Loucy (cell line): Measurements from ENCODE around the gene PIP4P1.
A peak's percentile ranks its signal among the peaks of the same experiment; 100 is the strongest.

ENCODE experiments used
- H2AFZ ChIP-seq: fragments of 200-600 bp; sonication (generic); 2 replicates; pipeline ENCODE4 v1.6.0; 2016; ENCODE audit warnings: antibody characterized with exemption, mild to moderate bottlenecking, low read length, moderate library complexity
- H3F3A ChIP-seq: fragments of 200-600 bp; 2 replicates; pipeline ENCODE4 v1.6.0; 2016; ENCODE audit warnings: antibody characterized with exemption, low read depth, mild to moderate bottlenecking
- H3K27me3 ChIP-seq: fragments of 200-600 bp; sonication (generic); 2 replicates; pipeline ENCODE4 v1.6.1; 2014; ENCODE audit warnings: low read length, mild to moderate bottlenecking; ENCODE audit not compliant: insufficient read depth, poor library complexity, severe bottlenecking
- H3K36me3 ChIP-seq: fragments of 200-600 bp; sonication (generic); 2 replicates; pipeline ENCODE4 v1.6.1; 2016; ENCODE audit warnings: low read length; ENCODE audit not compliant: insufficient read depth
- H3K4me1 ChIP-seq: fragments of 200-600 bp; sonication (generic); 2 replicates; pipeline ENCODE4 v1.5.1; 2014; ENCODE audit warnings: low read length, mild to moderate bottlenecking; ENCODE audit not compliant: insufficient read depth, poor library complexity, severe bottlenecking
- H3K4me2 ChIP-seq: fragments of 200-600 bp; sonication (generic); 2 replicates; pipeline ENCODE4 v1.6.0; 2014; ENCODE audit warnings: antibody characterized with exemption, low read length, low read depth, mild to moderate bottlenecking; ENCODE audit not compliant: poor library complexity, severe bottlenecking
- H3K4me3 ChIP-seq: fragments of 200-600 bp; sonication (generic); 2 replicates; pipeline ENCODE4 v1.5.1; 2014; ENCODE audit warnings: low read length, mild to moderate bottlenecking, mixed read lengths; ENCODE audit not compliant: poor library complexity, severe bottlenecking
- H3K79me2 ChIP-seq: fragments of 200-600 bp; sonication (generic); 2 replicates; pipeline ENCODE4 v1.6.1; 2014; ENCODE audit warnings: low read length; ENCODE audit not compliant: insufficient read depth
- H3K9ac ChIP-seq: fragments of 200-600 bp; sonication (generic); 2 replicates; pipeline ENCODE4 v1.6.0; 2014; ENCODE audit warnings: mild to moderate bottlenecking, low read depth, low read length, moderate library complexity; ENCODE audit not compliant: poor library complexity, severe bottlenecking
- H3K9me2 ChIP-seq: fragments of 200-600 bp; sonication (generic); replicated peaks from 2 replicates; pipeline ENCODE4 v1.6.1; 2016; ENCODE audit warnings: low read depth, low read length, mixed read lengths
- H3K9me3 ChIP-seq: fragments of 200-600 bp; sonication (generic); 2 replicates; pipeline ENCODE4 v1.6.1; 2014; ENCODE audit warnings: mild to moderate bottlenecking, antibody characterized with exemption, low read length, low read depth; ENCODE audit not compliant: insufficient read depth
- H4K20me1 ChIP-seq: fragments of 200-600 bp; sonication (generic); 2 replicates; pipeline ENCODE4 v1.6.0; 2014; ENCODE audit warnings: antibody characterized with exemption, low read length, mild to moderate bottlenecking; ENCODE audit not compliant: insufficient read depth, poor library complexity, severe bottlenecking
- CTCF ChIP-seq: fragments of 200-600 bp; sonication (generic); conservative IDR thresholded peaks from 2 replicates; pipeline ENCODE4 v1.5.1; 2014; ENCODE audit warnings: mild to moderate bottlenecking, antibody characterized with exemption, low read length
- EZH2phosphoT487 ChIP-seq: fragments of 200-600 bp; IDR thresholded peaks from 2 replicates; pipeline ENCODE4 v1.6.1; 2018; ENCODE audit warnings: antibody characterized with exemption, mild to moderate bottlenecking, moderate library complexity, borderline replicate concordance

PIP4P1 gene

GRCh38 chr14:20428802-20429201 is 32.4 kb downstream of the PIP4P1 start:
- no peaks in the 10 kb centered on the region for H3K9me3 ChIP-seq
- H3K79me2 ChIP-seq, result peaks cover 10% of the 10 kb centered on the region; the same call in 1 of the 2 replicates
- H3K36me3 ChIP-seq, result no peaks in the 10 kb centered on the region
- H3K27me3 ChIP-seq, result no peaks in the 10 kb centered on the region
- no peak overlapping the region for H2AFZ ChIP-seq
- TF ChIP-seq EZH2phosphoT487 (no peak), CTCF (no peak)
- peaks cover 35% of the 10 kb centered on the region for H3K4me1 ChIP-seq
- no peaks in the 10 kb centered on the region for H3K9me2 ChIP-seq
- H3K4me2 ChIP-seq, result peak overlapping the region; percentile 76
- peak overlapping the region; percentile 84 for H3K9ac ChIP-seq
- H4K20me1 ChIP-seq, result no peaks in the 10 kb centered on the region
- peak overlapping the region; percentile 63 for H3K4me3 ChIP-seq
- H3F3A ChIP-seq, result no peaks in the 10 kb centered on the region

GRCh38 chr14:20428010-20428365 is 33.2 kb downstream of the PIP4P1 start:
- Histone ChIP-seq H3K36me3 (no peaks in the 10 kb centered on the region), H3F3A (no peaks in the 10 kb centered on the region), H3K9ac (peak overlapping the region; percentile 84), H2AFZ (no peak overlapping the region), H3K79me2 (peaks cover 10% of the 10 kb centered on the region; the same call in 1 of the 2 replicates), H3K9me3 (no peaks in the 10 kb centered on the region), H3K4me2 (peak overlapping the region; percentile 76), H3K27me3 (no peaks in the 10 kb centered on the region), H3K9me2 (no peaks in the 10 kb centered on the region), H3K4me3 (peak overlapping the region; percentile 63), H3K4me1 (peaks cover 40% of the 10 kb centered on the region), H4K20me1 (no peaks in the 10 kb centered on the region)
- TF ChIP-seq CTCF, result no peak
- no peak for TF ChIP-seq EZH2phosphoT487

GRCh38 chr14:20427231-20428009 is 33.8 kb downstream of the PIP4P1 start:
- peak overlapping the region; percentile 63 for H3K4me3 ChIP-seq

More at GRCh38 chr14:20427231-20428009, 33.8 kb downstream of the PIP4P1 start:
- Histone ChIP-seq H3K9ac (peak overlapping the region; percentile 84), H3K36me3 (no peaks in the 10 kb centered on the region), H3K79me2 (peaks cover 10% of the 10 kb centered on the region; the same call in 1 of the 2 replicates), H2AFZ (0 out of 2 replicates have a peak overlapping the region, but pooled peaks have one; percentile 7), H3K4me2 (peak overlapping the region; percentile 76), H4K20me1 (no peaks in the 10 kb centered on the region), H3K27me3 (no peaks in the 10 kb centered on the region), H3K9me2 (no peaks in the 10 kb centered on the region), H3F3A (no peaks in the 10 kb centered on the region), H3K9me3 (no peaks in the 10 kb centered on the region), H3K4me1 (peaks cover 41% of the 10 kb centered on the region)
- TF ChIP-seq CTCF, result no peak
